GM19452 (cell line): ENCODE results near the gene ZNF701.
"Not testable (repeated sequence)": the region's sequence is repeated elsewhere in the genome, so short reads cannot be mapped to it uniquely, and the experiment has no call there.

ENCODE experiments used
- ATAC-seq: cut with Tn5 transposase; IDR thresholded peaks from one replicate; pipeline ENCODE4 v1.9.1; 2021; ENCODE audit not compliant: unreplicated experiment

Gene ZNF701

GRCh38 chr19:52570000-52570861 lies at the start of gene ZNF701:
Gene ZNF701 (plus strand): TSS chr19:52570287. CDS start chr19:52574148, 3,861 bp downstream.
- ATAC-seq = peak; percentile 92

GRCh38 chr19:52522551-52522950 lies 47.5 kb upstream of the ZNF701 start:
- ATAC-seq = no peak

- ATAC-seq = no peak
These were observed 46.0 kb upstream of the ZNF701 start for GRCh38 chr19:52524086-52524485.

GRCh38 chr19:52527134-52527955 lies 42.7 kb upstream of the ZNF701 start, which contains the start of gene ZNF808:
Gene ZNF808 (plus strand): TSS chr19:52527668. CDS start chr19:52543285, 15,617 bp downstream.
- ATAC-seq = peak; percentile 89

GRCh38 chr19:52527956-52528351 lies 42.1 kb upstream of the ZNF701 start:
- ATAC-seq = peak; percentile 4

GRCh38 chr19:52532480-52532879 lies 37.6 kb upstream of the ZNF701 start:
- ATAC-seq = no peak

- no peak for ATAC-seq
These were observed 36.2 kb upstream of the ZNF701 start for GRCh38 chr19:52533901-52534300.

- not testable (repeated sequence) for ATAC-seq
These were observed 34.7 kb upstream of the ZNF701 start for GRCh38 chr19:52535385-52535770.

GRCh38 chr19:52535771-52536447 lies 34.2 kb upstream of the ZNF701 start:
- peak; percentile 85 for ATAC-seq

- no peak for ATAC-seq
These were observed 33.7 kb upstream of the ZNF701 start for GRCh38 chr19:52536448-52536800.

GRCh38 chr19:52538815-52539214 lies 31.3 kb upstream of the ZNF701 start:
- ATAC-seq = not testable (repeated sequence)

GRCh38 chr19:52541176-52541575 lies 28.9 kb upstream of the ZNF701 start:
- ATAC-seq = not testable (repeated sequence)

GRCh38 chr19:52541608-52542007 lies 28.5 kb upstream of the ZNF701 start:
- no peak for ATAC-seq

GRCh38 chr19:52542541-52542940 lies 27.5 kb upstream of the ZNF701 start:
- ATAC-seq = not testable (repeated sequence)

GRCh38 chr19:52542984-52543664 lies 27.0 kb upstream of the ZNF701 start:
- ATAC-seq = no peak

- no peak for ATAC-seq
These were observed 15.7 kb upstream of the ZNF701 start for GRCh38 chr19:52554216-52554971.

GRCh38 chr19:52557231-52557995 lies 12.7 kb upstream of the ZNF701 start:
- ATAC-seq = no peak

- ATAC-seq = not testable (repeated sequence)
These were observed 11.2 kb upstream of the ZNF701 start for GRCh38 chr19:52558732-52559445.

- ATAC-seq = not testable (repeated sequence)
These were observed 8.5 kb upstream of the ZNF701 start for GRCh38 chr19:52561611-52562010.
